ENCODE measurements around the gene SNX3.
"Not testable (repeated sequence)": the region's sequence is repeated elsewhere in the genome, so short reads cannot be mapped to it uniquely, and the experiment has no call there.

SNX3 gene

GRCh38 chr6:108260809-108261569 lies at the start of gene SNX3:
Gene SNX3, minus strand, starts transcription at chr6:108261040. Its CDS starts 119 bp downstream, at chr6:108260921.
- Histone ChIP-seq H3K4me1 (ENCODE audit: control insufficient read depth, insufficient read depth, low read length) (peaks cover 8% of the 10 kb centered on the region; the same call in 1 of the 2 replicates), H3K9ac (ENCODE audit: low read depth, low read length) (peak within 1 kb of the TSS; percentile 85), H3K27ac (ENCODE audit: low read depth, low read length) (peak within 1 kb of the TSS; percentile 94), H3K4me3 (ENCODE audit: low read depth, low read length) (peak within 1 kb of the TSS; percentile 89), H3K9me3 (ENCODE audit: control insufficient read depth, insufficient read depth, low read length) (no peaks in the 10 kb centered on the region), H3K27me3 (ENCODE audit: control insufficient read depth, insufficient read depth, low read length) (no peaks in the 10 kb centered on the region), H3K36me3 (ENCODE audit: control insufficient read depth, insufficient read depth, low read length) (0 out of 2 replicates have a peak, but pooled peaks cover 4% of the 10 kb centered on the region)

- Histone ChIP-seq H3K27ac (ENCODE audit: low read depth, low read length) (no peak overlapping the region), H3K36me3 (ENCODE audit: control insufficient read depth, insufficient read depth, low read length) (no peaks in the 10 kb centered on the region), H3K4me1 (ENCODE audit: control insufficient read depth, insufficient read depth, low read length) (peaks cover 4% of the 10 kb centered on the region), H3K9me3 (ENCODE audit: control insufficient read depth, insufficient read depth, low read length) (no peaks in the 10 kb centered on the region), H3K9ac (ENCODE audit: low read depth, low read length) (no peak overlapping the region), H3K4me3 (ENCODE audit: low read depth, low read length) (no peak overlapping the region), H3K27me3 (ENCODE audit: control insufficient read depth, insufficient read depth, low read length) (no peaks in the 10 kb centered on the region)
Measured at GRCh38 chr6:108309844-108310243, 49.0 kb upstream of the SNX3 start.

DNA sequence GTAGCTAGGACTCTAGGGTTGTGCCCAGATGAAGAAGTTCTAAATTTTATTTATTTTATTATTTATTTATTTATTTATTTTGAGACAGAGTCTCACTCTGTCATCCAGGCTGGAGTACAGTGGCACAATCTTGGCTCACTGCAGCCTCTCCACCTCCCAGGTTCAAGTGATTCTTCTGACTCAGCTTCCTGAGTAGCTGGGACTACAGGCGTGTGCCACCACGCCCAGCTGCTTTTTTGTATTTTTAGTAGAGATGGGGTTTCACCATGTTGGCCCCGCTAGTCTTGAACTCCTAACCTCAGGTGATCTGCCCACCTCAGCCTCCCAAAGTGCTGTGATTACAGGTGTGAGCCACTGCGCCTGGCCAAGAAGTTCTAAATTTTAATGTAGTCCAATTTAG lies 47.8 kb upstream of the SNX3 start:
- not testable (repeated sequence) for H3K27me3 ChIP-seq (ENCODE audit: control insufficient read depth, insufficient read depth, low read length); H3K27ac ChIP-seq (ENCODE audit: low read depth, low read length); H3K4me1 ChIP-seq (ENCODE audit: control insufficient read depth, insufficient read depth, low read length); H3K9ac ChIP-seq (ENCODE audit: low read depth, low read length); H3K9me3 ChIP-seq (ENCODE audit: control insufficient read depth, insufficient read depth, low read length); H3K4me3 ChIP-seq (ENCODE audit: low read depth, low read length); H3K36me3 ChIP-seq (ENCODE audit: control insufficient read depth, insufficient read depth, low read length)

DNA sequence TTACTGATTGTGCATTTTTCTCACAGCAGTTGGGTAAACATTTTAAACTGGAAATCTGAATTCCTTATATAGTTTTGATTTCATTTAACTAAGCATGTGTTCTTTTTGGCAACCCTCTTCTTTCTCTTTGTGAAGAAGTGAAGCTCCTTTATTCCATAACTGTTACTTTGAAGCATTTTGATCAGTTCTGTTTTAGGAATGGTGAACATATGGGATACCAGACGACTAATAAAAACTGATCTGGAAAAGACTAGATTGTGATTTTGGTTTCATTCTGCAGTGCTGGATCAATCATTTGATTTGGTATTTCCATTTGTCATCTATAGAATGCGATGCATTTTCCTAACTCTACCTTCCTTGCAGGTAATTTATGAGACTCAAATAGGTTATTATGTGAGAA lies 43.8 kb upstream of the SNX3 start:
- H3K27ac ChIP-seq (ENCODE audit: low read depth, low read length): no peak overlapping the region
- peaks cover 7% of the 10 kb centered on the region for H3K4me1 ChIP-seq (ENCODE audit: control insufficient read depth, insufficient read depth, low read length)
- H3K27me3 ChIP-seq (ENCODE audit: control insufficient read depth, insufficient read depth, low read length): no peaks in the 10 kb centered on the region
- no peak overlapping the region for H3K4me3 ChIP-seq (ENCODE audit: low read depth, low read length)
- H3K36me3 ChIP-seq (ENCODE audit: control insufficient read depth, insufficient read depth, low read length): no peaks in the 10 kb centered on the region
- H3K9me3 ChIP-seq (ENCODE audit: control insufficient read depth, insufficient read depth, low read length): no peaks in the 10 kb centered on the region; the same call in 1 of the 2 replicates
- no peak overlapping the region for H3K9ac ChIP-seq (ENCODE audit: low read depth, low read length)

GRCh38 chr6:108302386-108302785 lies 41.5 kb upstream of the SNX3 start:
- no peak overlapping the region for H3K27ac ChIP-seq (ENCODE audit: low read depth, low read length)
- H3K4me1 ChIP-seq (ENCODE audit: control insufficient read depth, insufficient read depth, low read length): peaks cover 7% of the 10 kb centered on the region
- no peak overlapping the region for H3K4me3 ChIP-seq (ENCODE audit: low read depth, low read length)
- H3K27me3 ChIP-seq (ENCODE audit: control insufficient read depth, insufficient read depth, low read length): no peaks in the 10 kb centered on the region
- H3K36me3 ChIP-seq (ENCODE audit: control insufficient read depth, insufficient read depth, low read length): no peaks in the 10 kb centered on the region
- no peak overlapping the region for H3K9ac ChIP-seq (ENCODE audit: low read depth, low read length)
- no peaks in the 10 kb centered on the region; the same call in 1 of the 2 replicates for H3K9me3 ChIP-seq (ENCODE audit: control insufficient read depth, insufficient read depth, low read length)

GRCh38 chr6:108295676-108296075 lies 34.8 kb upstream of the SNX3 start:
- no peaks in the 10 kb centered on the region for H3K27me3 ChIP-seq (ENCODE audit: control insufficient read depth, insufficient read depth, low read length)
- peaks cover 7% of the 10 kb centered on the region for H3K4me1 ChIP-seq (ENCODE audit: control insufficient read depth, insufficient read depth, low read length)
- H3K4me3 ChIP-seq (ENCODE audit: low read depth, low read length): peak overlapping the region; percentile 72
- no peaks in the 10 kb centered on the region for H3K9me3 ChIP-seq (ENCODE audit: control insufficient read depth, insufficient read depth, low read length)
- H3K27ac ChIP-seq (ENCODE audit: low read depth, low read length): peak overlapping the region; percentile 93
- H3K9ac ChIP-seq (ENCODE audit: low read depth, low read length): peak overlapping the region; percentile 75
- no peaks in the 10 kb centered on the region for H3K36me3 ChIP-seq (ENCODE audit: control insufficient read depth, insufficient read depth, low read length)

DNA sequence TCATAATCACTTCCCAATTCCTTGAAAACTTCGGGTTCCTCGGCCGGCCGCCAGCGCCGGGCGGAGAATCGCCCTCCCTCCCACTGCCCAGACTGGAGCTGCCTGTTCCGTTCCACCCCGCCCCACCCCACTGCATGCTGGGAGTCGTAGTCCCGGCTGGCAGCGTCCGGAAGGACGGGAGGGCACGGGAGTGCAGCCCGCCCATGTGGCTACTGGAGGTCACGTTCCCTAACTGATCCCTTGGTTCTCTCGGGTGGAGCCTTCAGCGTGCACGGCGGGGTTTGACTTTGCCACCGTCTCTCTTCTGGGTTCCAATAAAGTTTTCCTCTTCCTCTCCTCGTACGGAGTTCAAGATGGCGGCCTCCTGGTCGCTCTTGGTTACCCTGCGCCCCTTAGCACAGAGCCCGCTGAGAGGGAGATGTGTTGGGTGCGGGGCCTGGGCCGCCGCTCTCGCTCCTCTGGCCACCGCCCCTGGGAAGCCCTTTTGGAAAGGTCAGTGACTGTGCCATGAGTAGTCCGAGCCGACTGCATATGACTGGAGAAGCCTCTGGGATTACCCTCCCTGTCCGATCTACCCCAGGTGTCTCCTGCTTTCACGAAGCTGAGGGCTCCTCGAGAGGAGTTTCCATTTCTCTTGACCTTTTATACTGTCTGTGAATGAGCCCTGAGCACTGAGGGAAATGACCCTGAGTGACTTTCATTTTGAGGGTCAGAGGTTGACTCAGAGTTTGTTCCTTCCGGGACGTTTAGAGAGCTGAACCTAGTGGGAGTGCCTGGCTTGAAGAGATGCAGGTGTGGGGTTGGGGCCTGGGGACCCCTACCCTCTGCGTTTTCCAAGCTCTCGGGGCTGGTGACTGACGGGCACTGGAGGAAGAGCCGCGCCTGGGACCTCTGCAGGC lies 34.1 kb upstream of the SNX3 start, which contains the start of gene AFG1L:
TSS of gene AFG1L (plus strand) at position 328 of the 899 bp plus-strand sequence. CDS start at position 354, 26 bp downstream.
- Histone ChIP-seq H3K9me3 (ENCODE audit: control insufficient read depth, insufficient read depth, low read length) (no peaks in the 10 kb centered on the region), H3K36me3 (ENCODE audit: control insufficient read depth, insufficient read depth, low read length) (no peaks in the 10 kb centered on the region), H3K4me1 (ENCODE audit: control insufficient read depth, insufficient read depth, low read length) (peaks cover 7% of the 10 kb centered on the region), H3K27me3 (ENCODE audit: control insufficient read depth, insufficient read depth, low read length) (no peaks in the 10 kb centered on the region), H3K27ac (ENCODE audit: low read depth, low read length) (peak within 1 kb of the TSS; percentile 93), H3K9ac (ENCODE audit: low read depth, low read length) (peak within 1 kb of the TSS; percentile 75), H3K4me3 (ENCODE audit: low read depth, low read length) (peak within 1 kb of the TSS; percentile 72)

DNA sequence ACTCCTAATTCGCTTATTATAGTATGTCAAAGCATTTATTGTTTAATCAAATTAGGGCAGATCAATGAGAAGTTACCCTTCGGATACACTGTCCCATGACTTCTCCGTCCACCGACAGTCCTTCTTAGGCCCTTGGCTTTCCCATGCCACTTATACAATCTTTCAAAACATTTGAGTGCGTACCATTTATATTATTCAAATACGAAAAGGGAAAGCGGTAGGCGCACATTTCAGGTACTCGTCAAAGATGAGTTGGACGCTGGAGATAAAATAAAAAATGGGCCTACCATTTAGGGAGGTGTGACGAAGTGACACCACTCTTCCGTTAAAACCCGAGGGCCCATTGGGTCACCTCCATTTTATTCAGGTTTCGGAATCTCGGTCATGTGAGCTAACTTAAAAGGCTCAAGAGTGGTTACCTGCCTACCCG lies 33.5 kb upstream of the SNX3 start:
- Histone ChIP-seq H3K27ac (ENCODE audit: low read depth, low read length) (peak overlapping the region; percentile 93), H3K4me3 (ENCODE audit: low read depth, low read length) (peak overlapping the region; percentile 72), H3K4me1 (ENCODE audit: control insufficient read depth, insufficient read depth, low read length) (peaks cover 7% of the 10 kb centered on the region), H3K27me3 (ENCODE audit: control insufficient read depth, insufficient read depth, low read length) (no peaks in the 10 kb centered on the region), H3K9ac (ENCODE audit: low read depth, low read length) (no peak overlapping the region; the same call in 1 of the 2 replicates), H3K9me3 (ENCODE audit: control insufficient read depth, insufficient read depth, low read length) (no peaks in the 10 kb centered on the region), H3K36me3 (ENCODE audit: control insufficient read depth, insufficient read depth, low read length) (no peaks in the 10 kb centered on the region)

GRCh38 chr6:108293527-108294296 lies 32.9 kb upstream of the SNX3 start:
- H3K9ac ChIP-seq (ENCODE audit: low read depth, low read length): no peak overlapping the region
- peaks cover 7% of the 10 kb centered on the region for H3K4me1 ChIP-seq (ENCODE audit: control insufficient read depth, insufficient read depth, low read length)
- H3K4me3 ChIP-seq (ENCODE audit: low read depth, low read length): peak overlapping the region; percentile 72
- H3K27ac ChIP-seq (ENCODE audit: low read depth, low read length): no peak overlapping the region
- H3K27me3 ChIP-seq (ENCODE audit: control insufficient read depth, insufficient read depth, low read length): no peaks in the 10 kb centered on the region
- H3K36me3 ChIP-seq (ENCODE audit: control insufficient read depth, insufficient read depth, low read length): no peaks in the 10 kb centered on the region
- H3K9me3 ChIP-seq (ENCODE audit: control insufficient read depth, insufficient read depth, low read length): no peaks in the 10 kb centered on the region

GRCh38 chr6:108292561-108292960 lies 31.7 kb upstream of the SNX3 start:
- not testable (repeated sequence) for H3K27me3 ChIP-seq (ENCODE audit: control insufficient read depth, insufficient read depth, low read length); H3K9me3 ChIP-seq (ENCODE audit: control insufficient read depth, insufficient read depth, low read length); H3K9ac ChIP-seq (ENCODE audit: low read depth, low read length); H3K27ac ChIP-seq (ENCODE audit: low read depth, low read length); H3K4me3 ChIP-seq (ENCODE audit: low read depth, low read length); H3K36me3 ChIP-seq (ENCODE audit: control insufficient read depth, insufficient read depth, low read length); H3K4me1 ChIP-seq (ENCODE audit: control insufficient read depth, insufficient read depth, low read length)

Measured in HUES48 (cell line).